Left ventricle myocardium superior (tissue), 1 donor: ENCODE results near the gene USP25. TPM values are rescaled to one million over a fixed set of nuclear protein-coding genes. Genes with fewer than 3 reads are reported as not detected.

ENCODE experiments used
- ATAC-seq: fragments of 200-7000 bp; cut with Tn5 transposase; one replicate; pipeline ENCODE4 v1.9.1; 2020; ENCODE audit warnings: mild to moderate bottlenecking, moderate library complexity
- DNase-seq: peaks from one replicate; pipeline ENCODE4 v3.0.0-alpha.2; 2020
- intact Hi-C: fragments of 100-400 bp; cut with micrococcal nuclease; formaldehyde crosslinking; loops from one replicate; pipeline ENCODE4 v1.11.0; 2022
- long read RNA-seq: library from polyadenylated mRNA; unstranded; transcript quantifications from one replicate; pipeline ENCODE4 v2.0.0, GENCODE V29; 2021
- total RNA-seq: library from RNA; stranded (reverse); fragmentation: NEBNext Ultra II Directional; extraction: Animal tissue kit (Norgen Biotek cat#: 25700); gene quantifications from one replicate; pipeline ENCODE4 v1.2.1, GENCODE V29; 2021
- donor health status: DM: no; HTN: yes; CAD: no; lungs with severe emphysema.

USP25 gene, protein sequence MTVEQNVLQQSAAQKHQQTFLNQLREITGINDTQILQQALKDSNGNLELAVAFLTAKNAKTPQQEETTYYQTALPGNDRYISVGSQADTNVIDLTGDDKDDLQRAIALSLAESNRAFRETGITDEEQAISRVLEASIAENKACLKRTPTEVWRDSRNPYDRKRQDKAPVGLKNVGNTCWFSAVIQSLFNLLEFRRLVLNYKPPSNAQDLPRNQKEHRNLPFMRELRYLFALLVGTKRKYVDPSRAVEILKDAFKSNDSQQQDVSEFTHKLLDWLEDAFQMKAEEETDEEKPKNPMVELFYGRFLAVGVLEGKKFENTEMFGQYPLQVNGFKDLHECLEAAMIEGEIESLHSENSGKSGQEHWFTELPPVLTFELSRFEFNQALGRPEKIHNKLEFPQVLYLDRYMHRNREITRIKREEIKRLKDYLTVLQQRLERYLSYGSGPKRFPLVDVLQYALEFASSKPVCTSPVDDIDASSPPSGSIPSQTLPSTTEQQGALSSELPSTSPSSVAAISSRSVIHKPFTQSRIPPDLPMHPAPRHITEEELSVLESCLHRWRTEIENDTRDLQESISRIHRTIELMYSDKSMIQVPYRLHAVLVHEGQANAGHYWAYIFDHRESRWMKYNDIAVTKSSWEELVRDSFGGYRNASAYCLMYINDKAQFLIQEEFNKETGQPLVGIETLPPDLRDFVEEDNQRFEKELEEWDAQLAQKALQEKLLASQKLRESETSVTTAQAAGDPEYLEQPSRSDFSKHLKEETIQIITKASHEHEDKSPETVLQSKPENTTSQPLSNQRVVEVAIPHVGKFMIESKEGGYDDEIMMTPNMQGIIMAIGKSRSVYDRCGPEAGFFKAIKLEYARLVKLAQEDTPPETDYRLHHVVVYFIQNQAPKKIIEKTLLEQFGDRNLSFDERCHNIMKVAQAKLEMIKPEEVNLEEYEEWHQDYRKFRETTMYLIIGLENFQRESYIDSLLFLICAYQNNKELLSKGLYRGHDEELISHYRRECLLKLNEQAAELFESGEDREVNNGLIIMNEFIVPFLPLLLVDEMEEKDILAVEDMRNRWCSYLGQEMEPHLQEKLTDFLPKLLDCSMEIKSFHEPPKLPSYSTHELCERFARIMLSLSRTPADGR
- total RNA-seq, result 46.0 TPM
- long read RNA-seq, full-length matches to known transcripts, result 32 of 48 reads
- long read RNA-seq, partial matches to known transcripts, result 5 of 48 reads
- long read RNA-seq, other reads (novel, unspliced or antisense), result 11 of 48 reads

DNA sequence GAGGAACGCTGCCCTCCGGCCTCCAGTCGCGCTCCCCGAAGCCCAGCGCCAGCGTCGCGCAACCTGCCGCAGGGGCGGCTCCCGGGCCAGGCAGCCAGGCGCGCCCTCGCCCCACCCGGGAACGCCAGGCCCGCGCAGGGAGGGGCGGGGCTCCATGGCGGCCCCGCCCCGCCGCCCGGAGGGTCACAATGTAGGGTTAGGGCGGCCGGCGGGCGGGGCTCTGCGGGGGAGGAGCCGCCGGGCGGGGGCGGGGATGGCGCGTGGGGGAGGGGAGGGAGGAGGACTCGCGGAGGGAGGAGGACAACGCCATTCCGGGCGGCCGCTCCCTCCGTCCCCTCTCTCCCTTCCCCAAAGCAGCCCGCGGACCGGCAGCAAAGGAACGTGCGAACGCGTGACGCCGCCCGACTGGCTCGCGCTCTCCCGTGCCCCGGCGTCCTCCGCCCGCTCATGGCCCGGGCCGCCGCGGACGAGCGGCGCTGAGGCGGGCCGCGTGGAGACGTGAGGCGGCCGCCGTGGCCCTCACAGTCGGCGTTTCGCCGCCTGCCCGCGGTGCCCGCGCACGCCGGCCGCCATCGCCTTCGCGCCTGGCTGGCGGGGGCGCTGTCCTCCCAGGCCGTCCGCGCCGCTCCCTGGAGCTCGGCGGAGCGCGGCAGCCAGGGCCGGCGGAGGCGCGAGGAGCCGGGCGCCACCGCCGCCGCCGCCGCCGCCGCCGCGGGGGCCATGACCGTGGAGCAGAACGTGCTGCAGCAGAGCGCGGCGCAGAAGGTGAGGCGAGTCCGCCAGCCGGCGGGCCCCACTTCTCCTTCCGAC, at the start of gene USP25:
Gene USP25, plus strand, starts transcription at position 309 of the 810 bp plus-strand sequence. Its CDS starts 412 bp downstream, at position 721.
- ATAC-seq, result peak; percentile 98
- peak; percentile 97 for DNase-seq
- intact Hi-C loops, result loop anchor here (10.0 kb wide), 1 partner anchor 95 kb away; no protein-coding TSS in a partner anchor

DNA sequence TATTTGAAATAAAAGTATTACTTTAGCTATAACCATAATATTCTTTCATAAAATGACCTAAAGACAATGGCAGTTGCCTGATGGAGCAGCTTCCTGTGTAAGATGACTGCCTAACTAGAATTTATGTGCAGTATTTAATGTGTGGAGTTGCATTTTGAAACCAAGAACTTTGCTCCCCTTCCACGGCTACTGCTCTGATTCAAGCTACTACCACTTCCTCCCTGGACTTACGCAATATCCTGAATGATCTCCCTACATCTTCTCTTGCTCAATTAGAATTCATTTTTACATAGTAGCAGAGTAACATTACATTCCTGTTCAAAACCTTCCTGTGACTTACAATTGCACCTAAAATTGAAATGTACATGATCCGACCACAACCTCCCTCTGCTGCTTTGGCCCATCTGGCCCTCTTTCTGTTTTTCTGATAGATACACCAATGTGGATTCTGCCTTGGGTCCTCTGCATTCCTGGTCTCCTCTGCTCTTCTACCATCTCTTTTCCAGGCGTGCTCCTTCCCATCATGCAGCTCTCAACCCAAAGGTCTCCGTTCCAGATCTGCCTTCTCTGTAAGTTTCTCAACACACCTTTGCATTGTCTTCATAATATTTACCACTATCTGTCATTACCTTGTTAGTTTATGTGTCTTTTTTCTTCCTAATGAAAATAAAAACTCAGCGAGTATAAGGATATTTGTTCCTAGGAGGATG, 47.4 kb upstream of the USP25 start:
- intact Hi-C loops, result no loop called here
- DNase-seq (no peak), ATAC-seq (peak; percentile 50)

DNA sequence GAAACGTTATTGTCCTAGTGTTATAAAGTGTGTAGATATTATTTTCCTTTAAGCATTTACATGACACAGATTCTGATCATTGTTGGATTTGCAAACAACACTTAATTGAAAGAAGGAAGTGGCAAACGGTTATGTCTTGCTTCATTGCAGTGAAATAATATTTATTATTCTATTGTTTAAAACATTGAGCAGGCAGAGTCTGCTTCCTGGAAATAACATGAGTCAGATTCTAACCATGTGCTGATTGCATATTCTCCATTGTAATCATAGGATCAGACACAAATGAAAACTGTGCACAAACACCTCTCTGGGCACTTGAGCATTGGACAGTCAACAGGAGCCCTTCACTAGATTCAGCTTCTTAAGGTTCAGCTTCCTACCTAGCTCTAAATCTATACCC, 46.8 kb upstream of the USP25 start:
- no peak for DNase-seq
- peak; percentile 14 for ATAC-seq
- intact Hi-C loops, result no loop called here

DNA sequence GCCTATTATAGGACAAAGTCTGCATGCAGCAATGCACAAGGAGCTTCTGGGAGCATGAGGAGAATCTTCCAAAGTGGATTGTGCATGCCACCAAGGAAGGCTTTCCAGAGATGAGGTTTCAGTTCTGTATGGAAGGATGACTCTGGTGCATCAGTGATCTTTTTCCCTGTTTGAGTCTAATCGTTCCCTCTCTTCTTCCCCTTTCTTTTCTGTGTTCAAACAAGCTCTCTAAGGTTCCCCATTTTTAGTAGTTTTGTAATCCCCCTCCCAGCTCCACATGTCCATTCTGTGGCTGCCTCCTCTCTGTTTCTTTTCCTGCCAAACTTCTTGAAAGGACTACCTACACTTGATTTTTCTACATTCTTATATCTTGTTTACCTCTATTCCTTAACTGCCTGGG, 43.3 kb upstream of the USP25 start:
- no peak for DNase-seq
- intact Hi-C loops, result no loop called here
- peak; percentile 49 for ATAC-seq

- ATAC-seq (no peak), DNase-seq (no peak)
- intact Hi-C loops, result no loop called here
These were observed 42.6 kb upstream of the USP25 start for GRCh38 chr21:15687208-15687607.

DNA sequence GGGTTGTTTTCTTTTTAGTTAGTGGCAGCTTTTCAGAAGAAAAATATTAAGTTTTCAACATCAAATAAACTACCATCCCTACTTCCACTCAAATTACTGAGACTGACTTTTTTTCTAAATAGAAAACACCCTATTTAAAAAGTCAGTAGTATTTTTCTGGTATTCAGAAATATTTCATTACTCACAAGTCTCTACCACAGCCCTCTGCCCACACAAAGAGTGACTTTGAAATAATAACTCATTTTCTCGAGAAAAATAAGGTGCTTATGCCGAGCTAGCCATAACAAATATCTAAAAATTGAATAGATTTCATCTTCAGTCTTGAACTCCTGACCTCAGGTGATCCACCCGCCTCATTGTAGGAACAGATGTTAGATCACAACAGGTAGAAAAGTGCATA, 41.8 kb upstream of the USP25 start:
- no peak for ATAC-seq
- no peak for DNase-seq
- intact Hi-C loops, result no loop called here

GRCh38 chr21:15688809-15689208, 41.0 kb upstream of the USP25 start:
- DNase-seq, result no peak
- intact Hi-C loops, result no loop called here
- ATAC-seq, result no peak

- intact Hi-C loops, result no loop called here
- no peak for DNase-seq
These were observed 37.1 kb upstream of the USP25 start for GRCh38 chr21:15692711-15693110.

GRCh38 chr21:15695241-15695640, 34.5 kb upstream of the USP25 start:
- no peak for DNase-seq

More at GRCh38 chr21:15692711-15693110, 37.1 kb upstream of the USP25 start:
- no peak for ATAC-seq

GRCh38 chr21:15701830-15702229, 28.0 kb upstream of the USP25 start:
- ATAC-seq, result no peak

More at GRCh38 chr21:15695241-15695640, 34.5 kb upstream of the USP25 start:
- no peak for ATAC-seq
- intact Hi-C loops, result no loop called here

GRCh38 chr21:15703932-15704331, 25.9 kb upstream of the USP25 start:
- DNase-seq (no peak), ATAC-seq (no peak)
- intact Hi-C loops, result no loop called here

More at GRCh38 chr21:15701830-15702229, 28.0 kb upstream of the USP25 start:
- intact Hi-C loops, result no loop called here
- no peak for DNase-seq

GRCh38 chr21:15706696-15707095, 23.1 kb upstream of the USP25 start:
- ATAC-seq (peak; percentile 85), DNase-seq (no peak)
- intact Hi-C loops, result no loop called here

- intact Hi-C loops, result no loop called here
- DNase-seq (no peak), ATAC-seq (no peak)
These were observed 16.4 kb upstream of the USP25 start for GRCh38 chr21:15713412-15713811.

DNA sequence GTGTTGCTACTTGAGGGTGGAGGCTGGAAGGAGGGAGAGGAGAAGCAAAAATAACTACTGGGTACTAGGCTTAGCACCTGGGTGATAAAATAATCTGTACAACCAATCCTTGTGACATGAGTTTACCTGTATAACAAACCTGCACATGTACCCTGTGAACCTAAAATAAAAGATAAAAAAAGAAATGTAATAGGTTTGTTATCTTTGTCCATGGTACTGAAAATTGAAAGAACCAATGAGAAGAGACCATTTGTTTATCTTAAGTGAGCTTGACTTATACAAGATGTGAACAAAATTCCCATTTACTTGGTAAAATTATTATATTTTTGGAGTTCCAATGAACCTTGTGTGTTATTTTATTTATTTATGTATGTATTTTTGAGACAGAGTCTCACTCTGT, 11.1 kb upstream of the USP25 start:
- no peak for DNase-seq
- ATAC-seq, result no peak
- intact Hi-C loops, result no loop called here

DNA sequence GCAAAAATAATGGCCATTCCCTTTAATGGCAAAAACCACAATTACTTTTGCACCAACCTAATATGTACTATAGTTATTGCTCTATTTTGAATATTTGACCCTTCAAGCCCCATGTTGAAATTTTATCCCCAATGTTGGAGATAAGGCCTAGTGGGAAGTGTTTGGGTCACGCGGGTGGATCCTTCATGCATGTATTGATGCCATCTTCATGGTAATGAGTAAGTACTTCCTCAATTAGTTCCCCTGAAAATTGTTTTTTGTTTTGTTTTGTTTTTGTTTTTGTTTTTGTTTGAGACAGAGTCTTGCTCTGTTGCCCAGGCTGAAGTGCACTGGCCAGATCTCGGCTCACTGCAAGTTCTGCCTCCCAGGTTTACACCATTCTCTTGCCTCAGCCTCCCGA, 9.8 kb upstream of the USP25 start:
- intact Hi-C loops, result no loop called here
- ATAC-seq (no peak), DNase-seq (no peak)

GRCh38 chr21:15722591-15723324, 7.0 kb upstream of the USP25 start:
- DNase-seq (no peak), ATAC-seq (no peak)
- intact Hi-C loops, result no loop called here

DNA sequence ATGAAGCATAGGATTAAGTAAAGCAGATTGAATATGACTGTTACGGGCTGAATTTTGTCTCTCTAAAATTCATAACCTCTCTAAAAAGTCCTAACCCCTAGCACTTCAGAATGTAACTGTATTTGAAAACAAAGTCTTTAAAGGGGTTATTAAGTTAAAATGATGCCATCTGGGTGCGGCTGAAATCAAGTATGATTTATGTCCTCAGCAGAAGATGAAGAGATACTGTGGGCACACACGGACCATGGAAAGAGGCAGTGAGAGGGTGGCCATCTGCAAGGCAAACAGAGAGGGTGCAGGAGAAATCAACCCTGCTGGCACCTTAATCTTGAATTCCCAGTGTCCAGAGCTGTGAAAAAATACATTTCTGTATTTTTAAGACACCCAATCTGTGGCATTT, 3.8 kb upstream of the USP25 start:
- intact Hi-C loops, result no loop called here
- no peak for ATAC-seq

More for the DNA sequence above, 3.8 kb upstream of the USP25 start:
- no peak for DNase-seq
